ENCODE results near the gene FAT3. TPM values are rescaled to one million over a fixed set of nuclear protein-coding genes. Genes with fewer than 3 reads are reported as not detected.

Gene FAT3
- total and polyA plus RNA-seq, 8 donors, result 0.05 to 2.3 (median 0.27) TPM

DNA sequence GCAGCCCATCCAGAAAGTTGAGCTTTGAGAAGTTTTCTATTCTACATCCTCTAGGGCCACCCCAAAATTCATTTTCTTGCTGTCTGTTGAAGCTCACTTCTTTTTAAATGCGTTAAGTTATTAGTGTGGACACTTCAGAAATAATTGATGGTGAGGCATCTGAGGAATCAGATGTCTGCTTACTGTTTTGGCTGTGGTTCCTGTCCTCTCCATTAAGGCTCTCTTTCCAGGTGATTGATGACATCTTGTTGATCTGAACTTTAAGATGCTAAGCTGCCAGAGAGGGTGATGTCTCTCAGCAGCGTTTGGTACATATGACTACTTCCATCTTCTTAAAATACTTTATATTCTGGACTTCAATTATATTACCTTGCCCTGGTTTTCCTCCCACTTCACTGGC lies 45.2 kb downstream of the FAT3 start:
- TF ChIP-seq, protein P1, sequence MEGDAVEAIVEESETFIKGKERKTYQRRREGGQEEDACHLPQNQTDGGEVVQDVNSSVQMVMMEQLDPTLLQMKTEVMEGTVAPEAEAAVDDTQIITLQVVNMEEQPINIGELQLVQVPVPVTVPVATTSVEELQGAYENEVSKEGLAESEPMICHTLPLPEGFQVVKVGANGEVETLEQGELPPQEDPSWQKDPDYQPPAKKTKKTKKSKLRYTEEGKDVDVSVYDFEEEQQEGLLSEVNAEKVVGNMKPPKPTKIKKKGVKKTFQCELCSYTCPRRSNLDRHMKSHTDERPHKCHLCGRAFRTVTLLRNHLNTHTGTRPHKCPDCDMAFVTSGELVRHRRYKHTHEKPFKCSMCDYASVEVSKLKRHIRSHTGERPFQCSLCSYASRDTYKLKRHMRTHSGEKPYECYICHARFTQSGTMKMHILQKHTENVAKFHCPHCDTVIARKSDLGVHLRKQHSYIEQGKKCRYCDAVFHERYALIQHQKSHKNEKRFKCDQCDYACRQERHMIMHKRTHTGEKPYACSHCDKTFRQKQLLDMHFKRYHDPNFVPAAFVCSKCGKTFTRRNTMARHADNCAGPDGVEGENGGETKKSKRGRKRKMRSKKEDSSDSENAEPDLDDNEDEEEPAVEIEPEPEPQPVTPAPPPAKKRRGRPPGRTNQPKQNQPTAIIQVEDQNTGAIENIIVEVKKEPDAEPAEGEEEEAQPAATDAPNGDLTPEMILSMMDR (IDR thresholded peaks at IDR 0.05), result no peak
- Histone ChIP-seq H3K27ac (no peak overlapping the region), H3K9me3 (no peaks in the 10 kb centered on the region), H3K36me3 (no peaks in the 10 kb centered on the region), H3K4me3 (no peak overlapping the region), H3K27me3 (no peaks in the 10 kb centered on the region), H3K4me1 (no peaks in the 10 kb centered on the region)
- ATAC-seq (no peak), DNase-seq (no peak), FAIRE-seq (no peak)
- intact Hi-C loops (cut with DNase I), result no loop called here
- WGBS, 2 donors, result 65 to 71% methylated on average over 2 of the region's 2 CpGs

DNA sequence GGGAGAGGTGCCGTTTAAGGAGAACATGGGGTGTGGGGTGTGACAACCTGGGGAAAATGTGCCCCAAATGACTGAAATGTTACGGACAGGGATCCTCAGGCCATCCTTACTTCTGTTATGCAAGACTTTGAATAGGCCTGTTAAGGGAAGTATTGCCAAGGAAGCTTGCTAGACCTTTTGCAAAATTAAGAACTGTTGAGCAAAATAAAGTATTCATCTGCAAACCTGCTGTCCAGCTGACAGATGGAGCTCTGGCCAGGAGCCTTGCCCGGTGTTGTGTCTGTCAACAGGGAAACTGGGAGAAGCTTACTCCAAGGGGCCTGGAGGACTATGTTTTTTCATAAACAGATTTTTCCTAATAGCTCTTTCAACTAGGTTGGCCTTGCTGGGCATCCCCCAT lies 48.0 kb downstream of the FAT3 start:
- ATAC-seq (no peak), DNase-seq (no peak), FAIRE-seq (no peak)
- H3K27me3 ChIP-seq, result no peaks in the 10 kb centered on the region
- TF ChIP-seq, protein P1 (IDR thresholded peaks at IDR 0.05), result no peak
- WGBS, 2 donors, result 75 to 85% methylated on average over 3 of the region's 3 CpGs
- intact Hi-C loops (cut with DNase I), result no loop called here
- H3K4me3 ChIP-seq, result no peak overlapping the region
- H3K9me3 ChIP-seq, result no peaks in the 10 kb centered on the region
- H3K27ac ChIP-seq, result no peak overlapping the region
- H3K4me1 ChIP-seq, result no peaks in the 10 kb centered on the region
- no peaks in the 10 kb centered on the region for H3K36me3 ChIP-seq

Measured in pancreas (tissue), 10 donors.